Measurements from ENCODE around the gene SNAI1. TPM values are rescaled to one million over a fixed set of nuclear protein-coding genes. Genes with fewer than 3 reads are reported as not detected.
A peak's percentile ranks its signal among the peaks of the same experiment; 100 is the strongest.
"Not testable (repeated sequence)": the region's sequence is repeated elsewhere in the genome, so short reads cannot be mapped to it uniquely, and the experiment has no call there.

SNAI1 gene
- total RNA-seq, 1 experiment from 2014 or later, result 8.8 TPM

- Histone ChIP-seq H3K27ac (ENCODE audit: low read length) (no peak overlapping the region), H3K27me3 (ENCODE audit: control insufficient read depth, insufficient read depth, low read length) (no peaks in the 10 kb centered on the region), H3K36me3 (ENCODE audit: control insufficient read depth, insufficient read depth, low read length) (no peaks in the 10 kb centered on the region), H3K4me1 (ENCODE audit: control insufficient read depth, insufficient read depth, low read length) (peaks cover 6% of the 10 kb centered on the region; the same call in 1 of the 2 replicates), H3K4me3 (ENCODE audit: low read depth in 2 of 2, low read length in 2 of 2) (no peak overlapping the region), H3K9me3 (ENCODE audit: control insufficient read depth, insufficient read depth, low read depth, low read length) (no peaks in the 10 kb centered on the region)
- in situ Hi-C loops (cut with HindIII; ENCODE audit: low pct_unique_long_range_greater_than_20kb, low sequenced_read_pairs) (no loop called here), intact Hi-C loops (cut with micrococcal nuclease; ENCODE audit: unreplicated experiment) (no loop called here)
- BruUV-seq (replicated peaks), result no TSS peak
- 0 out of 2 replicates have a peak, but pooled peaks have one; percentile 42 for ATAC-seq
- CTCF ChIA-PET, result interaction anchor here (0.6 to 1.0 kb wide), 2 partner anchors 30 to 94 kb away, joined by 3 to 7 read pairs; no protein-coding TSS in a partner anchor
- TF ChIP-seq POLR2AphosphoS5 (IDR thresholded peaks at IDR 0.05; ENCODE audit: low read depth, low read length), result no peak
- TF ChIP-seq TCF7L2 (IDR thresholded peaks at IDR 0.05; ENCODE audit: low read depth, low read length), result no peak
- no peak for TF ChIP-seq CTCF (IDR thresholded peaks at IDR 0.05)
- TF ChIP-seq SIN3A (IDR thresholded peaks at IDR 0.05; ENCODE audit: borderline replicate concordance, insufficient read depth, low read depth, low read length), result no peak
- TF ChIP-seq REST (IDR thresholded peaks at IDR 0.05; ENCODE audit: insufficient read depth in 1 of 2, low read depth in 2 of 2, low read length in 1 of 2), result no peak
- no peak for DNase-seq (ENCODE audit: low read depth, low spot score)
- POLR2A ChIA-PET, result interaction anchor here (0.6 to 0.8 kb wide), 2 partner anchors 11 to 107 kb away, joined by 7 to 8 read pairs; no protein-coding TSS in a partner anchor
Measured at GRCh38 chr20:50009521-50010454, 27.0 kb downstream of the SNAI1 start.

- H3K27me3 ChIP-seq (ENCODE audit: control insufficient read depth, insufficient read depth, low read length); DNase-seq (ENCODE audit: low read depth, low spot score); intact Hi-C loops (cut with micrococcal nuclease; ENCODE audit: unreplicated experiment); in situ Hi-C loops (cut with HindIII; ENCODE audit: low pct_unique_long_range_greater_than_20kb, low sequenced_read_pairs); H3K4me3 ChIP-seq (ENCODE audit: low read depth in 2 of 2, low read length in 2 of 2); POLR2A ChIA-PET; H3K9me3 ChIP-seq (ENCODE audit: control insufficient read depth, insufficient read depth, low read depth, low read length); H3K27ac ChIP-seq (ENCODE audit: low read length); ATAC-seq; BruUV-seq (replicated peaks); H3K36me3 ChIP-seq (ENCODE audit: control insufficient read depth, insufficient read depth, low read length); CTCF ChIA-PET: not testable (repeated sequence)
- H3K4me1 ChIP-seq (ENCODE audit: control insufficient read depth, insufficient read depth, low read length), result peaks cover 11% of the 10 kb centered on the region
Measured at GRCh38 chr20:50011597-50011996, 28.8 kb downstream of the SNAI1 start.

Measured in Panc1 (cell line).